WTC11 (cell line): ENCODE results near the gene TMEM266.

Experiments
- CTCF ChIP-seq: fragments of 200-600 bp; IDR thresholded peaks from 2 replicates; pipeline ENCODE4 v1.8.0; 2022; ENCODE audit warnings: antibody characterized with exemption
- ESRRA ChIP-seq: sonication (generic); formaldehyde crosslinking; IDR thresholded peaks from 2 replicates; pipeline ENCODE4 v1.8.1; 2022; ENCODE audit warnings: mild to moderate bottlenecking, missing genetic modification reagents, borderline replicate concordance
- FOXP1 ChIP-seq: sonication (generic); formaldehyde crosslinking; IDR thresholded peaks from 2 replicates; pipeline ENCODE4 v1.8.0; 2022; ENCODE audit warnings: missing genetic modification reagents, mild to moderate bottlenecking, moderate library complexity, borderline replicate concordance
- GABPB1 ChIP-seq: sonication (generic); formaldehyde crosslinking; IDR thresholded peaks from 2 replicates; pipeline ENCODE4 v1.8.1; 2023; ENCODE audit warnings: mild to moderate bottlenecking, missing genetic modification reagents
- PRDM15 ChIP-seq: sonication (generic); formaldehyde crosslinking; IDR thresholded peaks from 2 replicates; pipeline ENCODE4 v1.8.0; 2022; ENCODE audit warnings: missing genetic modification reagents
- SP1 ChIP-seq: sonication (generic); formaldehyde crosslinking; conservative IDR thresholded peaks from 2 replicates; pipeline ENCODE4 v1.8.1; 2022; ENCODE audit warnings: missing genetic modification reagents

GRCh38 chr15:76035593-76035992, 24.2 kb upstream of the TMEM266 start:
- TF ChIP-seq CTCF (no peak), SP1 (no peak), FOXP1 (CRISPR knock-in tag) (no peak), GABPB1 (CRISPR knock-in tag) (no peak), ESRRA (no peak), PRDM15 (CRISPR knock-in tag) (no peak)
